Transverse colon (tissue), 4 donors: Measurements from ENCODE around the gene CHST13. TPM values are rescaled to one million over a fixed set of nuclear protein-coding genes. Genes with fewer than 3 reads are reported as not detected.

Source experiments
- small RNA-seq, 4 donors: library from RNA; depleted of rRNA; stranded (forward); fragments of <200 nt; gene quantifications; one replicate each; pipeline ENCODE3, GENCODE V24; 2016
- total RNA-seq, 4 donors: library from RNA; depleted of rRNA; stranded (reverse); fragments of >200 nt; gene quantifications; one replicate each; pipeline ENCODE4 v1.1.0, GENCODE V29; 2016

CHST13 gene
- total RNA-seq, 4 donors from 2014 or later: 2.0 to 6.4 (median 4.9) TPM; not detected in 1

Small RNAs within 50 kb of the gene (small RNA-seq; reads per million reads assigned to genes)
- gene RNA5SP138: 0.18 to 0.83 (median 0.45) reads per million in 4 donors

Other genes with a start within 250 kb of the CHST13 start
- gene KLF15, start 166.7 kb upstream of the CHST13 start, total RNA-seq: 10 to 100 TPM in 2 of 4 donors, 1 to 10 TPM in 2; 4.0 to 19.5 (median 8.4) TPM
- gene CFAP100, start 129.2 kb upstream of the CHST13 start, total RNA-seq: not detected
- gene ZXDC, start 48.3 kb upstream of the CHST13 start, total RNA-seq: 10 to 100 TPM; 44.6 to 81.2 (median 46.4) TPM
- not detected for gene UROC1, start 6.4 kb upstream of the CHST13 start, total RNA-seq
- not detected for gene C3orf22, start 34.8 kb downstream of the CHST13 start, total RNA-seq
- gene TXNRD3, start 131.0 kb downstream of the CHST13 start, total RNA-seq: 1 to 10 TPM; 2.0 to 6.4 (median 3.5) TPM
- 10 to 100 TPM in 1 of 4 donors, 1 to 10 TPM in 3; 4.6 to 12.1 (median 5.3) TPM for gene CHCHD6, start 180.1 kb downstream of the CHST13 start, total RNA-seq